DND-41 (cell line): Measurements from ENCODE around the gene USH1C.

ENCODE experiments used
- ATAC-seq: fragments of 200-7000 bp; cut with Tn5 transposase; 3 replicates; pipeline ENCODE4 v1.9.1; 2021; ENCODE audit warnings: low read depth; ENCODE audit not compliant: insufficient read depth
- DNase-seq: peaks from one replicate; pipeline ENCODE4 v3.0.0-alpha.2; 2020
- H2AFZ ChIP-seq: 2 replicates; pipeline ENCODE4 v1.6.0; 2012; ENCODE audit warnings: low read depth, low read length
- H3K27ac ChIP-seq: 2 replicates; pipeline ENCODE4 v1.5.1; 2012; ENCODE audit warnings: low read length, inconsistent platforms
- H3K27me3 ChIP-seq: fragments of 200-600 bp; sonication (generic); 2 replicates; pipeline ENCODE4 v1.6.0; 2012; ENCODE audit warnings: low read length, mild to moderate bottlenecking, inconsistent platforms; ENCODE audit not compliant: insufficient read depth, poor library complexity
- H3K36me3 ChIP-seq: 2 replicates; pipeline ENCODE4 v1.5.1; 2012; ENCODE audit warnings: low read length, inconsistent platforms; ENCODE audit not compliant: insufficient read depth
- H3K4me1 ChIP-seq: 2 replicates; pipeline ENCODE4 v1.5.1; 2012; ENCODE audit warnings: mild to moderate bottlenecking, low read length; ENCODE audit not compliant: insufficient read depth
- H3K4me2 ChIP-seq: 2 replicates; pipeline ENCODE4 v1.6.0; 2012; ENCODE audit warnings: mild to moderate bottlenecking, moderate library complexity, low read length, inconsistent platforms; ENCODE audit not compliant: insufficient read depth
- H3K4me3 ChIP-seq, 2 experiments: fragments of 200-600 bp in 1 of 2; shearing (Covaris generic) in 1 of 2; 2 replicates each; pipeline ENCODE4 v1.5.1; 2012 to 2016; ENCODE audit warnings: inconsistent platforms in 2 of 2, low read length in 2 of 2, mild to moderate bottlenecking in 2 of 2, low read depth in 1 of 2, moderate library complexity in 1 of 2
- H3K79me2 ChIP-seq: 2 replicates; pipeline ENCODE4 v1.6.0; 2012; ENCODE audit warnings: low read length, inconsistent platforms; ENCODE audit not compliant: insufficient read depth
- H3K9ac ChIP-seq: 2 replicates; pipeline ENCODE4 v1.6.0; 2012; ENCODE audit warnings: low read depth, mild to moderate bottlenecking, inconsistent platforms, low read length, moderate library complexity
- H3K9me3 ChIP-seq: 2 replicates; pipeline ENCODE4 v1.5.1; 2012; ENCODE audit warnings: low read length, moderate library complexity, mild to moderate bottlenecking, inconsistent platforms; ENCODE audit not compliant: insufficient read depth, severe bottlenecking
- H4K20me1 ChIP-seq: 2 replicates; pipeline ENCODE4 v1.6.0; 2012; ENCODE audit warnings: low read length; ENCODE audit not compliant: insufficient read depth
- EZH2 ChIP-seq: IDR thresholded peaks from 3 replicates; pipeline ENCODE4 v1.6.1; 2012; ENCODE audit warnings: borderline replicate concordance, low read depth, mild to moderate bottlenecking, moderate library complexity, low read length, inconsistent platforms; ENCODE audit not compliant: severe bottlenecking
- TF ChIP-seq, protein P1 (sequence below): IDR thresholded peaks from 2 replicates; pipeline ENCODE4 v1.5.1; 2012; ENCODE audit warnings: borderline replicate concordance, low read length, moderate library complexity, mild to moderate bottlenecking; ENCODE audit not compliant: poor library complexity, severe bottlenecking; ENCODE audit errors: extremely low read depth

Gene USH1C

GRCh38 chr11:17463546-17464174 is 80.6 kb downstream of the USH1C start:
- no peak overlapping the region for H3K27ac ChIP-seq
- no peaks in the 10 kb centered on the region for H4K20me1 ChIP-seq
- H3K36me3 ChIP-seq, result 0 out of 2 replicates have a peak, but pooled peaks cover 3% of the 10 kb centered on the region

GRCh38 chr11:17462940-17463339 is 81.3 kb downstream of the USH1C start:
- Histone ChIP-seq H3K27ac (no peak overlapping the region), H3K36me3 (0 out of 2 replicates have a peak, but pooled peaks cover 3% of the 10 kb centered on the region), H4K20me1 (no peaks in the 10 kb centered on the region), H3K27me3 (no peaks in the 10 kb centered on the region), H3K9ac (no peak overlapping the region), H3K4me2 (no peak overlapping the region), H2AFZ (no peak overlapping the region), H3K79me2 (no peaks in the 10 kb centered on the region), H3K4me3 (no peak overlapping the region), H3K9me3 (no peaks in the 10 kb centered on the region), H3K4me1 (peaks cover 11% of the 10 kb centered on the region)
- DNase-seq, result no peak
- TF ChIP-seq, protein P1, sequence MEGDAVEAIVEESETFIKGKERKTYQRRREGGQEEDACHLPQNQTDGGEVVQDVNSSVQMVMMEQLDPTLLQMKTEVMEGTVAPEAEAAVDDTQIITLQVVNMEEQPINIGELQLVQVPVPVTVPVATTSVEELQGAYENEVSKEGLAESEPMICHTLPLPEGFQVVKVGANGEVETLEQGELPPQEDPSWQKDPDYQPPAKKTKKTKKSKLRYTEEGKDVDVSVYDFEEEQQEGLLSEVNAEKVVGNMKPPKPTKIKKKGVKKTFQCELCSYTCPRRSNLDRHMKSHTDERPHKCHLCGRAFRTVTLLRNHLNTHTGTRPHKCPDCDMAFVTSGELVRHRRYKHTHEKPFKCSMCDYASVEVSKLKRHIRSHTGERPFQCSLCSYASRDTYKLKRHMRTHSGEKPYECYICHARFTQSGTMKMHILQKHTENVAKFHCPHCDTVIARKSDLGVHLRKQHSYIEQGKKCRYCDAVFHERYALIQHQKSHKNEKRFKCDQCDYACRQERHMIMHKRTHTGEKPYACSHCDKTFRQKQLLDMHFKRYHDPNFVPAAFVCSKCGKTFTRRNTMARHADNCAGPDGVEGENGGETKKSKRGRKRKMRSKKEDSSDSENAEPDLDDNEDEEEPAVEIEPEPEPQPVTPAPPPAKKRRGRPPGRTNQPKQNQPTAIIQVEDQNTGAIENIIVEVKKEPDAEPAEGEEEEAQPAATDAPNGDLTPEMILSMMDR, result no peak
- no peak for TF ChIP-seq EZH2
- ATAC-seq, result no peak

More at GRCh38 chr11:17463546-17464174, 80.6 kb downstream of the USH1C start:
- DNase-seq, result no peak
- Histone ChIP-seq H3K9ac (no peak overlapping the region), H3K4me3 (no peak overlapping the region), H3K4me1 (0 out of 2 replicates have a peak, but pooled peaks cover 6% of the 10 kb centered on the region), H2AFZ (no peak overlapping the region), H3K79me2 (no peaks in the 10 kb centered on the region), H3K27me3 (no peaks in the 10 kb centered on the region), H3K9me3 (no peaks in the 10 kb centered on the region), H3K4me2 (no peak overlapping the region)
- TF ChIP-seq EZH2, result no peak
- TF ChIP-seq, protein P1, result no peak
- ATAC-seq, result no peak

- no peak overlapping the region for H3K9ac ChIP-seq
- H4K20me1 ChIP-seq, result no peaks in the 10 kb centered on the region
- no peak overlapping the region for H3K4me3 ChIP-seq
- DNase-seq (no peak), ATAC-seq (no peak)
- H3K4me2 ChIP-seq, result no peak overlapping the region
- H3K36me3 ChIP-seq, result 0 out of 2 replicates have a peak, but pooled peaks cover 3% of the 10 kb centered on the region
- no peaks in the 10 kb centered on the region for H3K79me2 ChIP-seq
- H3K27me3 ChIP-seq, result no peaks in the 10 kb centered on the region
- peaks cover 21% of the 10 kb centered on the region for H3K4me1 ChIP-seq
- no peak overlapping the region for H3K27ac ChIP-seq
- H3K9me3 ChIP-seq, result no peaks in the 10 kb centered on the region
- no peak for TF ChIP-seq EZH2
- TF ChIP-seq, protein P1, result no peak
- no peak overlapping the region for H2AFZ ChIP-seq
Measured at GRCh38 chr11:17460406-17460805, 83.8 kb downstream of the USH1C start.
